ENCODE measurements around the gene XPO5.

- TF ChIP-seq POLR2AphosphoS5 (IDR thresholded peaks at IDR 0.05): no peak
- no peak for TF ChIP-seq CTCF (IDR thresholded peaks at IDR 0.05; ENCODE audit: poor library complexity, severe bottlenecking)
- TF ChIP-seq EZH2 (IDR thresholded peaks at IDR 0.05; ENCODE audit: borderline replicate concordance, insufficient read depth, low read length, poor library complexity, severe bottlenecking): no peak
- TF ChIP-seq EP300 (conservative IDR thresholded peaks at IDR 0.05; ENCODE audit: poor library complexity, severe bottlenecking): no peak
Measured at GRCh38 chr6:43510827-43511163, 65.0 kb downstream of the XPO5 start.
